ENCODE data around the gene PRXL2A. TPM values are rescaled to one million over a fixed set of nuclear protein-coding genes. Genes with fewer than 3 reads are reported as not detected.
A peak's percentile ranks its signal among the peaks of the same experiment; 100 is the strongest.
"Not testable (repeated sequence)": the region's sequence is repeated elsewhere in the genome, so short reads cannot be mapped to it uniquely, and the experiment has no call there.

PRXL2A gene
- total RNA-seq, 1 donor from 2014 or later: 73.5 TPM

DNA sequence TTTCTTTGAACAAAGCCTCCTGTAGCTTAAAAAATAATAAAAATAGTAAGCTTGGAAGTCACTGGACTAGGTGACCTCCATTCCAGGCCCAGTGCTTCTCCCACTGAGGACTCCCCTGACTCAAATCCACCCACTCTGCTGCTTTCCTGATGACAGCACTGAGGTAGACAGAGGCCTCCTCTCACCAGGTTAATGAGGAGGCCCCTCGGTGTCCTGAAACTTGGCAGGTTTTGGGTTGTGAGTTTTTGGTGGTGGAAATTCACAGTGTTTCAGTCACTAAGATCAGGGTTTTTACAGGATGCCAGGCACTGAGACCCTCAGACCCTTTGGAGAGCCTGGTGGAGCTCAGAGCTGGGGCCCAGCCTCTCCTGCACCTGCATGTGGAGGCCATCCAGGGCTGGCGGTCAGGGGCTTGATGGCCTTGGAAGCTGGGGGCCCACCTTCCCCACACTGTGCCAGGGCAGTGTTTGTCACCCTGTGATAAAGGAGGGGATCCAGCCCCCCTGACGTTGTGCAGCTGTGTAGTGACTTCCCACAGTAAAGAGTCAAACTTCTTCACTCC is 64.8 kb downstream of the PRXL2A start:
- H3K27ac Mint-ChIP-seq: peak overlapping the region; percentile 93
- peaks cover 28% of the 10 kb centered on the region for H3K36me3 Mint-ChIP-seq
- DNase-seq (ENCODE audit: extremely low spot score, unreplicated experiment): no peak
- TF ChIP-seq, protein P1, sequence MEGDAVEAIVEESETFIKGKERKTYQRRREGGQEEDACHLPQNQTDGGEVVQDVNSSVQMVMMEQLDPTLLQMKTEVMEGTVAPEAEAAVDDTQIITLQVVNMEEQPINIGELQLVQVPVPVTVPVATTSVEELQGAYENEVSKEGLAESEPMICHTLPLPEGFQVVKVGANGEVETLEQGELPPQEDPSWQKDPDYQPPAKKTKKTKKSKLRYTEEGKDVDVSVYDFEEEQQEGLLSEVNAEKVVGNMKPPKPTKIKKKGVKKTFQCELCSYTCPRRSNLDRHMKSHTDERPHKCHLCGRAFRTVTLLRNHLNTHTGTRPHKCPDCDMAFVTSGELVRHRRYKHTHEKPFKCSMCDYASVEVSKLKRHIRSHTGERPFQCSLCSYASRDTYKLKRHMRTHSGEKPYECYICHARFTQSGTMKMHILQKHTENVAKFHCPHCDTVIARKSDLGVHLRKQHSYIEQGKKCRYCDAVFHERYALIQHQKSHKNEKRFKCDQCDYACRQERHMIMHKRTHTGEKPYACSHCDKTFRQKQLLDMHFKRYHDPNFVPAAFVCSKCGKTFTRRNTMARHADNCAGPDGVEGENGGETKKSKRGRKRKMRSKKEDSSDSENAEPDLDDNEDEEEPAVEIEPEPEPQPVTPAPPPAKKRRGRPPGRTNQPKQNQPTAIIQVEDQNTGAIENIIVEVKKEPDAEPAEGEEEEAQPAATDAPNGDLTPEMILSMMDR (conservative IDR thresholded peaks at IDR 0.05): no peak
- H3K9me3 Mint-ChIP-seq: peaks cover 10% of the 10 kb centered on the region
- H3K4me1 Mint-ChIP-seq (ENCODE audit: unreplicated experiment): peaks cover 49% of the 10 kb centered on the region
- no peaks in the 10 kb centered on the region for H3K27me3 Mint-ChIP-seq
- H3K4me3 Mint-ChIP-seq: no peak overlapping the region

DNA sequence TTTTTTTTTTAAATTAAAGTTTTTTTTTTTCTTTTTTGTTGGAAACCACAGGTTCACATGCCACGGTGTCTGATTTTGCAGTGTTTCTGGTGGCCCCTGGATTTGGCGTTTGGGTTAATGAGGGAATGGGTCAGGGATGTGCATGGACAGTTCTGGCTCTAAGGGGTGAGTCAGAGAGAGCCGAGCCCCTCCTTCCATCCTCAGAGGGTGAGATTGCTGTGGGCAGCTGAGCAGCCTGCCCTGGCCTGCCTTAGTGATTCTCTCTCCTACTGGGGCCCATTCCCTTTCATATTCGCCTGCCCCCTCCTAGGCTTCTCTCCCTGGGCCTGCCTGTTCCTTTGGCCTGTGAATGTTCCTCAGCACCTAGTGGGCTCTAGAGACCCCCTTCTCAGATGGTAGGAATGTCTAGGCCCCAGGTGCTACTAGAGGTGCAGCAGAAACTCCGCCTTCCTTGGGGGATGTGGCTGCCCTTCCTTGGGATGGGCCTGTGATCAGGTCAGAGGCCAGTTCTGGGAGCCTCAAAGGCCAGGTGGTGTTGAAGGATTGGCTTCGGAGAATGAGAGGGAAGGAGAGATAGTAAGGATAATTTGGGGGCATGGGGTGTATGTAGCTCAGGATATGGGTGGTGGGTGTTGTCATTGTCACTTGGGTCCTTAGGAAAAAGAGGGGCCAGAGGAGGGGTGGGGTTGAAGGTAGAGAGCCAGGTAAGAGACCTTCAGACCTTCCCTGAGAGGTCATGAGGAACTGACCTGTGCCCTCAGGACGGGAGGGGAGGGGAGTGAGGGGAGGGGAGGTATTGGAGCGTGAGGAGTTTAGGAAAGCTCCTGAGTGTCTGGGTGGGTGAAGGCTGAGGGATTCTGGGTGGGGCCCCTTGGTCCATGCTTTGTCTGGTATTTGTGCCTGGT is 65.6 kb downstream of the PRXL2A start:
- TF ChIP-seq, protein P1 (conservative IDR thresholded peaks at IDR 0.05): no peak
- no peak overlapping the region for H3K4me3 Mint-ChIP-seq
- H3K4me1 Mint-ChIP-seq (ENCODE audit: unreplicated experiment): peaks cover 41% of the 10 kb centered on the region
- no peaks in the 10 kb centered on the region for H3K27me3 Mint-ChIP-seq
- H3K9me3 Mint-ChIP-seq: peaks cover 14% of the 10 kb centered on the region
- peak overlapping the region; percentile 66 for H3K27ac Mint-ChIP-seq
- H3K36me3 Mint-ChIP-seq: peaks cover 33% of the 10 kb centered on the region
- no peak for DNase-seq (ENCODE audit: extremely low spot score, unreplicated experiment)

GRCh38 chr10:80474597-80474910 is 66.2 kb downstream of the PRXL2A start:
- H3K27ac Mint-ChIP-seq: peak overlapping the region; percentile 66
- no peaks in the 10 kb centered on the region for H3K27me3 Mint-ChIP-seq
- peaks cover 30% of the 10 kb centered on the region for H3K36me3 Mint-ChIP-seq
- no peak overlapping the region for H3K4me3 Mint-ChIP-seq
- DNase-seq (ENCODE audit: extremely low spot score, unreplicated experiment): no peak
- H3K4me1 Mint-ChIP-seq (ENCODE audit: unreplicated experiment): peaks cover 35% of the 10 kb centered on the region
- peaks cover 14% of the 10 kb centered on the region for H3K9me3 Mint-ChIP-seq
- TF ChIP-seq, protein P1 (conservative IDR thresholded peaks at IDR 0.05): no peak

GRCh38 chr10:80474941-80475340 is 66.6 kb downstream of the PRXL2A start:
- Mint-ChIP-seq H3K27me3 (no peaks in the 10 kb centered on the region), H3K27ac (peak overlapping the region; percentile 66), H3K4me3 (no peak overlapping the region), H3K9me3 (peaks cover 14% of the 10 kb centered on the region), H3K36me3 (peaks cover 30% of the 10 kb centered on the region), H3K4me1 (ENCODE audit: unreplicated experiment) (peaks cover 33% of the 10 kb centered on the region)
- TF ChIP-seq, protein P1 (conservative IDR thresholded peaks at IDR 0.05): no peak
- no peak for DNase-seq (ENCODE audit: extremely low spot score, unreplicated experiment)

- H3K36me3 Mint-ChIP-seq: peaks cover 35% of the 10 kb centered on the region
- not testable (repeated sequence) for H3K27me3 Mint-ChIP-seq; H3K4me3 Mint-ChIP-seq; H3K27ac Mint-ChIP-seq; DNase-seq (ENCODE audit: extremely low spot score, unreplicated experiment)
- H3K9me3 Mint-ChIP-seq: peaks cover 14% of the 10 kb centered on the region
- peaks cover 33% of the 10 kb centered on the region for H3K4me1 Mint-ChIP-seq (ENCODE audit: unreplicated experiment)
These were observed 67.3 kb downstream of the PRXL2A start for GRCh38 chr10:80475641-80476040.

- no peak overlapping the region for H3K4me3 Mint-ChIP-seq
- no peaks in the 10 kb centered on the region for H3K27me3 Mint-ChIP-seq
- no peak overlapping the region for H3K27ac Mint-ChIP-seq
- no peak for DNase-seq (ENCODE audit: extremely low spot score, unreplicated experiment)
- peaks cover 14% of the 10 kb centered on the region for H3K9me3 Mint-ChIP-seq
- TF ChIP-seq, protein P1 (conservative IDR thresholded peaks at IDR 0.05): no peak
- peaks cover 30% of the 10 kb centered on the region for H3K4me1 Mint-ChIP-seq (ENCODE audit: unreplicated experiment)
- H3K36me3 Mint-ChIP-seq: peaks cover 29% of the 10 kb centered on the region
These were observed 68.3 kb downstream of the PRXL2A start for GRCh38 chr10:80476685-80477084.
